OCI-LY3 (cell line): ENCODE data around the gene CYP2A13.

Source experiments
- CTCF ChIP-seq: fragments of 200-600, 300-600 bp; sonication (generic); IDR thresholded peaks from 2 replicates; pipeline ENCODE4 v1.5.1; 2014; ENCODE audit warnings: antibody characterized with exemption, low read length, low read depth
- EZH2phosphoT487 ChIP-seq: fragments of 200-600 bp; shearing (Covaris generic); IDR thresholded peaks from 2 replicates; pipeline ENCODE4 v1.6.1; 2018; ENCODE audit warnings: antibody characterized with exemption, mixed run types, low read depth

- TF ChIP-seq CTCF (no peak), EZH2phosphoT487 (no peak)
Observed at GRCh38 chr19:41123716-41124294, 35.6 kb downstream of the CYP2A13 start.
